Caco-2 (cell line): ENCODE data around the gene GIT2. TPM values are rescaled to one million over a fixed set of nuclear protein-coding genes. Genes with fewer than 3 reads are reported as not detected.

Experiments used
- BruUV-seq: library from RNA; stranded (reverse); fragments of 400-500 nt; replicated peaks from 2 replicates; lab custom pipeline; 2021; lab: Mats Ljungman, UMichigan
- CTCF ChIA-PET: fragments of 300-600 bp; sonication (Branson Sonifier 250); formaldehyde crosslinking; loops from one replicate; lab custom pipeline; 2022; ENCODE audit warnings: antibody characterized with exemption; lab: Charles Lee
- POLR2A ChIA-PET: fragments of 300-600 bp; sonication (Branson Sonifier 250); formaldehyde crosslinking; loops from one replicate; lab custom pipeline; 2022; ENCODE audit warnings: antibody characterized with exemption; lab: Charles Lee
- DNase-seq, 2 experiments: peaks; one replicate each; pipeline versions ENCODE4 v3.0.0 to v3.0.0-alpha.2; 2020 to 2022
- H3K27me3 ChIP-seq: replicated peaks from 2 replicates; pipeline ENCODE4 v1.6.0; 2011; ENCODE audit warnings: low read length; ENCODE audit not compliant: control insufficient read depth, insufficient read depth
- H3K36me3 ChIP-seq: 2 replicates; pipeline ENCODE4 v1.5.1; 2011; ENCODE audit warnings: low read length; ENCODE audit not compliant: control insufficient read depth, insufficient read depth
- H3K4me1 ChIP-seq: fragments of 250-450 bp; sonication (Bioruptor Pico); 2 replicates; pipeline ENCODE4 v1.5.1; 2020; ENCODE audit warnings: mild to moderate bottlenecking
- H3K4me3 ChIP-seq: 2 replicates; pipeline ENCODE4 v1.5.1; 2011; ENCODE audit warnings: low read depth, mild to moderate bottlenecking, control low read depth, low read length
- H3K9me3 ChIP-seq: fragments of 250-450 bp; sonication (Bioruptor Pico); 2 replicates; pipeline ENCODE4 v1.5.1; 2020; ENCODE audit warnings: mild to moderate bottlenecking, moderate library complexity
- H3K27ac Mint-ChIP-seq: one replicate; pipeline ENCODE4 v1.8.0; 2022; ENCODE audit warnings: mixed read lengths; ENCODE audit not compliant: unreplicated experiment
- H3K27me3 Mint-ChIP-seq: one replicate; pipeline ENCODE4 v1.8.0; 2022; ENCODE audit warnings: mixed read lengths; ENCODE audit not compliant: insufficient read depth, unreplicated experiment
- H3K36me3 Mint-ChIP-seq: one replicate; pipeline ENCODE4 v1.8.0; 2022; ENCODE audit warnings: mild to moderate bottlenecking, mixed read lengths; ENCODE audit not compliant: insufficient read depth, unreplicated experiment
- H3K4me1 Mint-ChIP-seq: one replicate; pipeline ENCODE4 v1.8.0; 2022; ENCODE audit warnings: low read depth, mixed read lengths; ENCODE audit not compliant: unreplicated experiment
- H3K4me3 Mint-ChIP-seq: one replicate; pipeline ENCODE4 v1.8.0; 2022; ENCODE audit warnings: mild to moderate bottlenecking, moderate library complexity, mixed read lengths; ENCODE audit not compliant: unreplicated experiment
- H3K9me3 Mint-ChIP-seq: one replicate; pipeline ENCODE4 v1.8.0; 2022; ENCODE audit warnings: mixed read lengths; ENCODE audit not compliant: unreplicated experiment
- CTCF ChIP-seq, 2 experiments: fragments of 200-600 bp in 1 of 2; IDR thresholded peaks; 1 replicate in 1 of 2; 2 replicates in 1 of 2; pipeline versions ENCODE4 v1.5.1 to v1.8.0; 2011 to 2022; ENCODE audit warnings: antibody characterized with exemption in 1 of 2, control low read depth in 1 of 2, inconsistent platforms in 1 of 2, low read depth in 1 of 2, low read length in 1 of 2, mild to moderate bottlenecking in 1 of 2, moderate library complexity in 1 of 2; ENCODE audit not compliant: insufficient read depth in 1 of 2, severe bottlenecking in 1 of 2, unreplicated experiment in 1 of 2
- intact Hi-C: fragments of 100-400 bp; cut with micrococcal nuclease; formaldehyde crosslinking; loops from one replicate; pipeline ENCODE4 v1.10.0; 2022; ENCODE audit not compliant: unreplicated experiment
- total RNA-seq: library from RNA; stranded (reverse); gene quantifications from 2 replicates; pipeline ENCODE4 v1.2.3, GENCODE V29; 2022

The GIT2 gene
- total RNA-seq, 1 experiment from 2014 or later, result 29.3 TPM

- Mint-ChIP-seq H3K4me1 (no peaks in the 10 kb centered on the region), H3K27me3 (no peaks in the 10 kb centered on the region), H3K4me3 (no peak overlapping the region), H3K9me3 (no peaks in the 10 kb centered on the region), H3K36me3 (peaks cover 7% of the 10 kb centered on the region), H3K27ac (no peak overlapping the region)
- POLR2A ChIA-PET, result no interaction called here
- no peaks in the 10 kb centered on the region for H3K27me3 ChIP-seq
- peaks cover 2% of the 10 kb centered on the region; the same call in 1 of the 2 replicates for H3K36me3 ChIP-seq
- no peaks in the 10 kb centered on the region for H3K9me3 ChIP-seq
- no peaks in the 10 kb centered on the region for H3K4me1 ChIP-seq
- CTCF ChIA-PET, result no interaction called here
- no TSS peak for BruUV-seq
- no peak for DNase-seq
- intact Hi-C loops, result no loop called here
- no peak overlapping the region for H3K4me3 ChIP-seq
- no peak for TF ChIP-seq CTCF (IDR thresholded peaks at IDR 0.05; ENCODE audit: insufficient read depth in 1 of 2, low read depth in 1 of 2, low read length in 1 of 2, severe bottlenecking in 1 of 2, unreplicated experiment in 1 of 2)
Measured at GRCh38 chr12:109961201-109961600, 35.0 kb downstream of the GIT2 start.

- Mint-ChIP-seq H3K4me3 (no peak overlapping the region), H3K36me3 (no peaks in the 10 kb centered on the region), H3K27me3 (no peaks in the 10 kb centered on the region), H3K4me1 (no peaks in the 10 kb centered on the region), H3K9me3 (no peaks in the 10 kb centered on the region), H3K27ac (no peak overlapping the region)
- Histone ChIP-seq H3K9me3 (no peaks in the 10 kb centered on the region), H3K4me3 (no peak overlapping the region), H3K36me3 (peaks cover 2% of the 10 kb centered on the region; the same call in 1 of the 2 replicates), H3K4me1 (no peaks in the 10 kb centered on the region), H3K27me3 (no peaks in the 10 kb centered on the region)
- ChIA-PET CTCF (no interaction called here), POLR2A (no interaction called here)
- BruUV-seq, result no TSS peak
- intact Hi-C loops, result no loop called here
- TF ChIP-seq CTCF (IDR thresholded peaks at IDR 0.05; ENCODE audit: insufficient read depth in 1 of 2, low read depth in 1 of 2, low read length in 1 of 2, severe bottlenecking in 1 of 2, unreplicated experiment in 1 of 2), result no peak
- no peak for DNase-seq
Measured at GRCh38 chr12:109959411-109960093, 36.6 kb downstream of the GIT2 start.

GRCh38 chr12:109958374-109958773 lies 37.8 kb downstream of the GIT2 start:
- POLR2A ChIA-PET, result no interaction called here
- no peak overlapping the region for H3K27ac Mint-ChIP-seq
- no peak for DNase-seq
- no peaks in the 10 kb centered on the region for H3K27me3 Mint-ChIP-seq
- no peaks in the 10 kb centered on the region for H3K4me1 ChIP-seq
- no peaks in the 10 kb centered on the region for H3K4me1 Mint-ChIP-seq
- no peak overlapping the region for H3K4me3 ChIP-seq
- no peak overlapping the region for H3K4me3 Mint-ChIP-seq
- intact Hi-C loops, result no loop called here
- H3K27me3 ChIP-seq, result no peaks in the 10 kb centered on the region
- no peak for TF ChIP-seq CTCF (IDR thresholded peaks at IDR 0.05; ENCODE audit: insufficient read depth in 1 of 2, low read depth in 1 of 2, low read length in 1 of 2, severe bottlenecking in 1 of 2, unreplicated experiment in 1 of 2)
- H3K9me3 ChIP-seq, result no peaks in the 10 kb centered on the region
- H3K36me3 ChIP-seq, result no peaks in the 10 kb centered on the region; the same call in 1 of the 2 replicates
- peaks cover 11% of the 10 kb centered on the region for H3K36me3 Mint-ChIP-seq
- BruUV-seq, result no TSS peak
- CTCF ChIA-PET, result no interaction called here
- no peaks in the 10 kb centered on the region for H3K9me3 Mint-ChIP-seq
